ENCODE results near the gene TBX21.
"Not testable (repeated sequence)": the region's sequence is repeated elsewhere in the genome, so short reads cannot be mapped to it uniquely, and the experiment has no call there.

The TBX21 gene

GRCh38 chr17:47739150-47739549 lies 6.1 kb downstream of the TBX21 start:
- no peak for DNase-seq (ENCODE audit: low spot score)
- no peak for TF ChIP-seq CTCF (IDR thresholded peaks at IDR 0.05; ENCODE audit: extremely low read depth, insufficient read depth, missing control alignments)
- in situ Hi-C loops (cut with MboI; ENCODE audit: low pct_unique_long_range_greater_than_20kb, low sequenced_read_pairs, unreplicated experiment) = no loop called here

GRCh38 chr17:47739945-47740344 lies 6.9 kb downstream of the TBX21 start:
- in situ Hi-C loops (cut with MboI; ENCODE audit: low pct_unique_long_range_greater_than_20kb, low sequenced_read_pairs, unreplicated experiment); DNase-seq (ENCODE audit: low spot score): not testable (repeated sequence)

GRCh38 chr17:47741109-47741792 lies 8.2 kb downstream of the TBX21 start:
- in situ Hi-C loops (cut with MboI; ENCODE audit: low pct_unique_long_range_greater_than_20kb, low sequenced_read_pairs, unreplicated experiment) = no loop called here
- no peak for TF ChIP-seq CTCF (IDR thresholded peaks at IDR 0.05; ENCODE audit: extremely low read depth, insufficient read depth, missing control alignments)
- no peak for DNase-seq (ENCODE audit: low spot score)

GRCh38 chr17:47741793-47742145 lies 8.7 kb downstream of the TBX21 start:
- DNase-seq (ENCODE audit: low spot score) = no peak
- in situ Hi-C loops (cut with MboI; ENCODE audit: low pct_unique_long_range_greater_than_20kb, low sequenced_read_pairs, unreplicated experiment) = no loop called here
- TF ChIP-seq CTCF (IDR thresholded peaks at IDR 0.05; ENCODE audit: extremely low read depth, insufficient read depth, missing control alignments) = no peak

- in situ Hi-C loops (cut with MboI; ENCODE audit: low pct_unique_long_range_greater_than_20kb, low sequenced_read_pairs, unreplicated experiment) = no loop called here
- peak; percentile 68 for DNase-seq (ENCODE audit: low spot score)
- peak; percentile 63 for TF ChIP-seq CTCF (IDR thresholded peaks at IDR 0.05; ENCODE audit: extremely low read depth, insufficient read depth, missing control alignments)
Measured at GRCh38 chr17:47742319-47743181, 9.5 kb downstream of the TBX21 start.

GRCh38 chr17:47744168-47745036 lies 11.4 kb downstream of the TBX21 start:
- TF ChIP-seq CTCF (IDR thresholded peaks at IDR 0.05; ENCODE audit: extremely low read depth, insufficient read depth, missing control alignments) = no peak
- in situ Hi-C loops (cut with MboI; ENCODE audit: low pct_unique_long_range_greater_than_20kb, low sequenced_read_pairs, unreplicated experiment) = no loop called here
- DNase-seq (ENCODE audit: low spot score) = no peak
